K562 (cell line): ENCODE measurements around the gene BOLA3. TPM values are rescaled to one million over a fixed set of nuclear protein-coding genes. Genes with fewer than 3 reads are reported as not detected.

Experiments used
- CCAR2 ChIP-seq: fragments of 200-400 bp; formaldehyde crosslinking; IDR thresholded peaks from 2 replicates; pipeline ENCODE4 v1.6.1; 2017; ENCODE audit warnings: mild to moderate bottlenecking, low read depth, low read length
- CREBBP ChIP-seq: IDR thresholded peaks from one replicate; pipeline ENCODE4 v1.6.1; 2012; ENCODE audit warnings: low read depth, mild to moderate bottlenecking, control low read depth, inconsistent platforms, low read length
- CXXC5 ChIP-seq: fragments of 250-450 bp; sonication (Bioruptor Pico); IDR thresholded peaks from 2 replicates; pipeline ENCODE4 v1.8.0; 2022; ENCODE audit warnings: inconsistent platforms, mild to moderate bottlenecking, moderate library complexity
- GATA2 ChIP-seq: sonication (generic); formaldehyde crosslinking; IDR thresholded peaks from 2 replicates; pipeline ENCODE4 v1.4.0; 2020; ENCODE audit warnings: mild to moderate bottlenecking, missing genetic modification reagents
- HMG20B ChIP-seq: fragments of 250-450 bp; sonication (Bioruptor Pico); IDR thresholded peaks from 2 replicates; pipeline ENCODE4 v1.5.0; 2021; ENCODE audit warnings: mild to moderate bottlenecking
- JUND ChIP-seq, 2 experiments: IDR thresholded peaks; 2 replicates in 1 of 2; 3 replicates in 1 of 2; pipeline ENCODE4 v1.6.1; 2011; ENCODE audit warnings: borderline replicate concordance in 2 of 2, low read depth in 2 of 2, low read length in 2 of 2, improper control_type of control experiment in 1 of 2, missing biosample characterization in 1 of 2, missing genetic modification characterization in 1 of 2, missing genetic modification reagents in 1 of 2
- L3MBTL2 ChIP-seq: fragments of 450-650 bp; IDR thresholded peaks from 2 replicates; pipeline ENCODE4 v1.6.1; 2016; ENCODE audit warnings: mild to moderate bottlenecking, moderate library complexity
- LEF1 ChIP-seq: fragments of 450-650 bp; IDR thresholded peaks from 2 replicates; pipeline ENCODE4 v1.6.1; 2016; ENCODE audit warnings: mild to moderate bottlenecking
- MCM7 ChIP-seq, 2 experiments: fragments of 450-650 bp; IDR thresholded peaks; 2 replicates each; pipeline ENCODE4 v1.6.1; 2016 to 2018
- MTA2 ChIP-seq: fragments of 450-650 bp; IDR thresholded peaks from 2 replicates; pipeline ENCODE4 v1.6.1; 2016; ENCODE audit warnings: low read depth
- NBN ChIP-seq: fragments of 450-650 bp; IDR thresholded peaks from 2 replicates; pipeline ENCODE4 v1.6.1; 2016; ENCODE audit warnings: low read depth, mild to moderate bottlenecking
- PHB2 ChIP-seq: fragments of 450-650 bp; IDR thresholded peaks from 2 replicates; pipeline ENCODE4 v1.6.1; 2017; ENCODE audit warnings: low read depth
- POLR2A ChIP-seq: fragments of 450-650 bp; conservative IDR thresholded peaks from 2 replicates; pipeline ENCODE4 v1.6.1; 2016
- RAD51 ChIP-seq: fragments of 450-650 bp; IDR thresholded peaks from 2 replicates; pipeline ENCODE4 v1.7.1; 2016; ENCODE audit warnings: low read depth, mild to moderate bottlenecking, borderline replicate concordance
- SMARCE1 ChIP-seq: fragments of 450-650 bp; IDR thresholded peaks from 2 replicates; pipeline ENCODE4 v1.7.1; 2016; ENCODE audit warnings: mild to moderate bottlenecking
- ZNF121 ChIP-seq: sonication (generic); formaldehyde crosslinking; conservative IDR thresholded peaks from 2 replicates; pipeline ENCODE4 v1.8.0; 2022; ENCODE audit warnings: missing genetic modification reagents
- ZNF217 ChIP-seq: sonication (generic); formaldehyde crosslinking; IDR thresholded peaks from 2 replicates; pipeline ENCODE4 v1.8.0; 2022; ENCODE audit warnings: mild to moderate bottlenecking, missing genetic modification reagents
- ZNF384 ChIP-seq: IDR thresholded peaks from 2 replicates; pipeline ENCODE4 v1.6.1; 2012; ENCODE audit warnings: low read depth, low read length, improper control_type of control experiment
- ZNF551 ChIP-seq: fragments of 250-450 bp; sonication (Bioruptor Pico); IDR thresholded peaks from 2 replicates; pipeline ENCODE4 v1.5.0; 2021; ENCODE audit warnings: mild to moderate bottlenecking, moderate library complexity
- ZNF561 ChIP-seq: fragments of 450-650 bp; formaldehyde crosslinking; conservative IDR thresholded peaks from 2 replicates; pipeline ENCODE4 v1.4.0; 2020; ENCODE audit warnings: mild to moderate bottlenecking, moderate library complexity
- ZNF76 ChIP-seq: fragments of 250-450 bp; sonication (Bioruptor Pico); IDR thresholded peaks from 2 replicates; pipeline ENCODE4 v1.4.0; 2020; ENCODE audit warnings: mild to moderate bottlenecking, moderate library complexity, borderline replicate concordance
- polyA plus RNA-seq, 8 experiments: library from polyadenylated mRNA; depleted of rRNA in 4 of 8; stranded (reverse) in 5 of 8; unstranded in 3 of 8; fragments of >200 nt; fragmentation: Nextera tagmentation in 2 of 8; fragmentation: Illumina TruSeq in 1 of 8; extraction: Ambion mirVana in 2 of 8; extraction: Trizol in 1 of 8; gene quantifications; 2 replicates each; pipeline versions ENCODE4 v1.2.1 to v1.2.3, GENCODE V29; 2011 to 2014; ENCODE audit warnings: inconsistent platforms in 1 of 8, missing spikeins in 1 of 8
- total RNA-seq, 7 experiments: library from RNA; depleted of rRNA in 6 of 7; stranded (reverse); fragments of >200 nt in 6 of 7; fragmentation: Illumina TruSeq in 2 of 7; extraction: Trizol in 2 of 7; gene quantifications; 2 replicates each; pipeline versions ENCODE4 v1.2.1 to v1.2.3, GENCODE V29; 2011 to 2021; ENCODE audit warnings: low replicate concordance in 1 of 7
- TF ChIP-seq, protein P1 (sequence below), 2 experiments: fragments of 450-650 bp in 1 of 2; sonication (generic) in 1 of 2; formaldehyde crosslinking in 1 of 2; IDR thresholded peaks in 1 of 2; conservative IDR thresholded peaks in 1 of 2; 2 replicates each; pipeline versions ENCODE4 v1.6.1 to v1.8.1; 2016 to 2023; ENCODE audit warnings: mild to moderate bottlenecking in 2 of 2, moderate library complexity in 2 of 2, inconsistent platforms in 1 of 2, missing genetic modification reagents in 1 of 2
- TF ChIP-seq, protein P2 (sequence below): sonication (generic); formaldehyde crosslinking; IDR thresholded peaks from 2 replicates; pipeline ENCODE4 v1.5.0; 2020; ENCODE audit warnings: missing genetic modification reagents
- TF ChIP-seq, protein P3 (sequence below): sonication (generic); formaldehyde crosslinking; IDR thresholded peaks from 2 replicates; pipeline ENCODE4 v1.8.0; 2022; ENCODE audit warnings: mild to moderate bottlenecking, missing genetic modification reagents
- TF ChIP-seq, protein P4 (sequence below): fragments of 250-450 bp; sonication (Bioruptor Pico); IDR thresholded peaks from 2 replicates; pipeline ENCODE4 v1.4.0; 2020; ENCODE audit warnings: mild to moderate bottlenecking

BOLA3 gene
- total and polyA plus RNA-seq, 9 of the 15 experiments (the other 6 are each of a cell fraction or from before 2014, with no cell fraction given), result 149 to 619 (median 255) TPM

DNA sequence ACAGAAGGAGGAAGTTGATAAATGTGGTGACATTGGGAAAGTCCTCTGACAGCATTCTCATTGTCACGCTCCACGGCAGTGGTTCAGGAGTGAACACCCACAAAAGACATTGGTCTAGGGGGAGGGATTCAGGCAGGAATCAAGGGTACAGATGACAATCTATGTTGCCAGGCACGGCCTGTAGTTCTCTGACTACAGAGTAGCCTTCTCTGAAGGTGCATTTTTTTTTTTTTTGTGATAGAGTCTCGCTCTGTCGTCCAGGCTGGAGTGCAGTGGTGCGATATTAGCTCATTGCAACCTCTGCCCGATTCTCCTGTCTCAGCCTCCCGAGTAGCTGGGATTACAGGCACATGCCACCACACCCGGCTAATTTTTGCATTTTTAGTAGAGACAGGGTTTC, 38.3 kb upstream of the BOLA3 start (continued):
- peak; percentile 68 for TF ChIP-seq ZNF121 (CRISPR knock-in tag)
- no peak for TF ChIP-seq ZNF76
- peak; percentile 53; the same call in 1 of the 2 replicates for TF ChIP-seq NBN
- TF ChIP-seq ZNF551 (CRISPR knock-in tag), result no peak
- TF ChIP-seq ZNF384, result peak; percentile 90
- TF ChIP-seq, protein P1, sequence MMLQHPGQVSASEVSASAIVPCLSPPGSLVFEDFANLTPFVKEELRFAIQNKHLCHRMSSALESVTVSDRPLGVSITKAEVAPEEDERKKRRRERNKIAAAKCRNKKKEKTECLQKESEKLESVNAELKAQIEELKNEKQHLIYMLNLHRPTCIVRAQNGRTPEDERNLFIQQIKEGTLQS (IDR thresholded peaks at IDR 0.05), result peak; percentile 52
- TF ChIP-seq, protein P1 (CRISPR knock-in tag; conservative IDR thresholded peaks at IDR 0.05), result no peak
- TF ChIP-seq GATA2, result peak; percentile 88
- peak; percentile 70 for TF ChIP-seq SMARCE1
- no peak for TF ChIP-seq CREBBP
- TF ChIP-seq CCAR2, result no peak
- TF ChIP-seq JUND (IDR thresholded peaks at IDR 0.05; ENCODE audit: borderline replicate concordance, low read depth, low read length), result peak; percentile 69
- peak; percentile 65; the same call in 1 of the 3 replicates for TF ChIP-seq JUND (tag; IDR thresholded peaks at IDR 0.05; ENCODE audit: borderline replicate concordance, low read depth, low read length)
- TF ChIP-seq ZNF561 (CRISPR knock-in tag), result no peak
- TF ChIP-seq, protein P2, sequence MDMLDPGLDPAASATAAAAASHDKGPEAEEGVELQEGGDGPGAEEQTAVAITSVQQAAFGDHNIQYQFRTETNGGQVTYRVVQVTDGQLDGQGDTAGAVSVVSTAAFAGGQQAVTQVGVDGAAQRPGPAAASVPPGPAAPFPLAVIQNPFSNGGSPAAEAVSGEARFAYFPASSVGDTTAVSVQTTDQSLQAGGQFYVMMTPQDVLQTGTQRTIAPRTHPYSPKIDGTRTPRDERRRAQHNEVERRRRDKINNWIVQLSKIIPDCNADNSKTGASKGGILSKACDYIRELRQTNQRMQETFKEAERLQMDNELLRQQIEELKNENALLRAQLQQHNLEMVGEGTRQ (CRISPR knock-in tag), result no peak
- TF ChIP-seq RAD51, result 0 out of 2 replicates have a peak, but pooled peaks have one; percentile 9
- TF ChIP-seq, protein P3, sequence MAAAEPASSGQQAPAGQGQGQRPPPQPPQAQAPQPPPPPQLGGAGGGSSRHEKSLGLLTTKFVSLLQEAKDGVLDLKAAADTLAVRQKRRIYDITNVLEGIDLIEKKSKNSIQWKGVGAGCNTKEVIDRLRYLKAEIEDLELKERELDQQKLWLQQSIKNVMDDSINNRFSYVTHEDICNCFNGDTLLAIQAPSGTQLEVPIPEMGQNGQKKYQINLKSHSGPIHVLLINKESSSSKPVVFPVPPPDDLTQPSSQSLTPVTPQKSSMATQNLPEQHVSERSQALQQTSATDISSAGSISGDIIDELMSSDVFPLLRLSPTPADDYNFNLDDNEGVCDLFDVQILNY, result no peak
- TF ChIP-seq, protein P4, sequence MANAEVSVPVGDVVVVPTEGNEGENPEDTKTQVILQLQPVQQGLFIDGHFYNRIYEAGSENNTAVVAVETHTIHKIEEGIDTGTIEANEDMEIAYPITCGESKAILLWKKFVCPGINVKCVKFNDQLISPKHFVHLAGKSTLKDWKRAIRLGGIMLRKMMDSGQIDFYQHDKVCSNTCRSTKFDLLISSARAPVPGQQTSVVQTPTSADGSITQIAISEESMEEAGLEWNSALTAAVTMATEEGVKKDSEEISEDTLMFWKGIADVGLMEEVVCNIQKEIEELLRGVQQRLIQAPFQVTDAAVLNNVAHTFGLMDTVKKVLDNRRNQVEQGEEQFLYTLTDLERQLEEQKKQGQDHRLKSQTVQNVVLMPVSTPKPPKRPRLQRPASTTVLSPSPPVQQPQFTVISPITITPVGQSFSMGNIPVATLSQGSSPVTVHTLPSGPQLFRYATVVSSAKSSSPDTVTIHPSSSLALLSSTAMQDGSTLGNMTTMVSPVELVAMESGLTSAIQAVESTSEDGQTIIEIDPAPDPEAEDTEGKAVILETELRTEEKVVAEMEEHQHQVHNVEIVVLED (CRISPR knock-in tag), result no peak
- TF ChIP-seq POLR2A, result peak; percentile 68
- no peak for TF ChIP-seq PHB2
- no peak for TF ChIP-seq ZNF217 (CRISPR knock-in tag)
- peak; percentile 34; the same call in 1 of the 2 replicates for TF ChIP-seq MTA2
- TF ChIP-seq L3MBTL2, result peak; percentile 61; the same call in 1 of the 2 replicates
- no peak for TF ChIP-seq HMG20B (CRISPR knock-in tag)
- TF ChIP-seq LEF1, result peak; percentile 74
- TF ChIP-seq MCM7 (IDR thresholded peaks at IDR 0.05), result no peak
- 0 out of 2 replicates have a peak, but pooled peaks have one; percentile 52 for TF ChIP-seq CXXC5 (CRISPR knock-in tag)
